ENCODE data around the gene PGLYRP4.
A peak's percentile ranks its signal among the peaks of the same experiment; 100 is the strongest.
"Not testable (repeated sequence)": the region's sequence is repeated elsewhere in the genome, so short reads cannot be mapped to it uniquely, and the experiment has no call there.

Gene PGLYRP4

GRCh38 chr1:153355445-153356071 is 6.9 kb upstream of the PGLYRP4 start:
- peak in 1 of 2 experiments; percentile 81 for DNase-seq

- DNase-seq, result no peak
These were observed 6.0 kb upstream of the PGLYRP4 start for GRCh38 chr1:153354515-153355193.

GRCh38 chr1:153353226-153353947 is 4.7 kb upstream of the PGLYRP4 start:
- DNase-seq, result no peak

GRCh38 chr1:153352523-153352922 is 3.9 kb upstream of the PGLYRP4 start:
- DNase-seq, result peak; percentile 37 to 61

- DNase-seq, result no peak
These were observed 1.8 kb upstream of the PGLYRP4 start for GRCh38 chr1:153350321-153350957.

- no peak for DNase-seq
These were observed 1.0 kb upstream of the PGLYRP4 start for GRCh38 chr1:153349363-153350320.

GRCh38 chr1:153347856-153348255 is 785 bp downstream of the PGLYRP4 start:
- no peak for DNase-seq

- not testable (repeated sequence) for DNase-seq
These were observed 1.6 kb downstream of the PGLYRP4 start for GRCh38 chr1:153347049-153347448.

- DNase-seq, result peak; percentile 97 to 99
These were observed 2.4 kb downstream of the PGLYRP4 start for GRCh38 chr1:153346077-153346723.

- DNase-seq, result peak; percentile 89 to 91
These were observed 3.2 kb downstream of the PGLYRP4 start for GRCh38 chr1:153345187-153346076.

- DNase-seq, result peak; percentile 37 to 50
These were observed 4.0 kb downstream of the PGLYRP4 start for GRCh38 chr1:153344718-153345025.

GRCh38 chr1:153343811-153344717 is 4.6 kb downstream of the PGLYRP4 start:
- DNase-seq, result no peak

GRCh38 chr1:153343040-153343681 is 5.5 kb downstream of the PGLYRP4 start:
- peak; percentile 76 to 86 for DNase-seq

GRCh38 chr1:153342178-153342577 is 6.5 kb downstream of the PGLYRP4 start:
- DNase-seq, result no peak

GRCh38 chr1:153341431-153341934 is 7.2 kb downstream of the PGLYRP4 start:
- DNase-seq, result no peak

GRCh38 chr1:153340356-153340755 is 8.3 kb downstream of the PGLYRP4 start:
- no peak for DNase-seq

- no peak for DNase-seq
These were observed 8.8 kb downstream of the PGLYRP4 start for GRCh38 chr1:153339802-153340201.

- no peak for DNase-seq
These were observed 10.4 kb downstream of the PGLYRP4 start for GRCh38 chr1:153337980-153338853.
